NCI-H2107 treated with DMSO at 0.1 percent for 48 hours (cell line): ENCODE results near the gene RASL10A.

Experiments
- DNase-seq: peaks from one replicate; lab custom pipeline; 2025; ENCODE audit not compliant: unreplicated experiment; lab: John Stamatoyannopoulos, UW

RASL10A gene

DNA sequence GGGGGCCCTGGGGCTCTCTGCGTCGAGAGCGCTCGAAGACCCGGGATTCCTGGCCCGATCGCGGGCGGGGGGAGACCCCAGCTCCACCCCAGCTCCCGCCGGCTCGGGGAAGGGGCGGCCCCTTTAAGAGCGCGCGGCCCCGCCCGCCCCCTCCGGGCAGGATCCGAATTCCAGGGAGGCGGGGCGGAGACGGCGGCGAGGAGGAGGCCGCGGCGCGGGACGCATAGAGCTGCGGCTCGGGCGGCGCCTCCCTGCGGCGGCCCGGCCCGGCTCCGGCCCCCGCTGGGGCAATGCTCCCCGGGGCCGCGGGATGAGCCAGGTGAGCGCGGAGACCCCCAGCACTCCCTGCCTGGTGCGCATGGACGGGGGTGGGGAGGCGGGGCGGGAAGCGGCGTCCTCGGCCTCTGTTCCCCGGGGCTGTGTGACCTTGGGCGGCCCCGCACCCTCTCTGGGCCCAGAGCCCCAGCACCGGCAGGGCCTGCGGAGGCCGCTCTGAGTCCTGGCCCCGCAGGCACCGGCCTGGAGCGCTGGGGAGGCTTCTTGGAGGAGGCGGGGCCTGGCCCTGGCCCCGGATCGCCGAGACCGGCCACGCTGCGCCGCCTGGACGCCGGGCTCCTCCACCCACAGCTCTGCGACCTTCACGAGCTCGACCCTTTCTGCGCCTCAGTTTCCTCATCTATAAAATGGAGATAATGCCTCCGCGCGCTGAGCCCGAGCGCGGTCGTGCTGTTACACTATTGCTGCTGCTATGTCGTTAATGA is 8.5 kb downstream of the RASL10A start:
- DNase-seq: no peak

DNA sequence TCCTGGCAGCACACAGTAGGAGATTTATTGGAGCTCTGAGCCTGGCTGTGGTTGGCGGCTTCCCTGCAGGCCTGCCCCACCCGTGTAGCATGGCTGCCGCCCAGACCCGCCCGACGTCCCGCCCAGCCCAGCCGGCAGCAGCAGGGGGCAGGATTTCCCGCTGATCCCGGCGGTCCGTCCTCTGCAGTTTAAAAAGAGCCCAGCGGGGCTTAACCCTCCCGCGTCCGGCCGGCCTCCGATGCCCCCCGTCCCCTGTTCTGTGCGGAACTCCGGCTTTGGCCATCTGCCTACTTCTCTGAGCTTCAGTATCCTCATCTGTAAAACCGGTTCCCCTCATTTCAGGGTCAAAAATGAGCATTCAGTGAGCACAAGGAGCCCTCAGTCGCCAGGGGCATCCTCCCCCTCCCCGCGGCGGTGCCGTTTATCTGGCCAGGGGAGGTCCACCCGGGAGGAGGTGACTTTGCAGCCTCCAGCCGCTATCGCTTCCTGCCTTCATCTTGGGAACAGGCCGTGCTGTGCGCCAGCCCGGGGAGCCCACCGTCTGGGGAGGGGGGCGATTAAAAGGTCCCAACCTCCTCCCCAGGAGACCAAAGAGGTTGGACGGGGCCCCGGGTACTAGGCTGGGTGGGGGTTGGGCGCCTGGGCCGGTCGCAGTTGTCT is 9.2 kb downstream of the RASL10A start, which contains the start of gene GAS2L1:
TSS of gene GAS2L1 (plus strand) at position 476 of the 660 bp plus-strand sequence. CDS start 1,456 bp downstream, outside the sequence.
- no peak for DNase-seq

DNA sequence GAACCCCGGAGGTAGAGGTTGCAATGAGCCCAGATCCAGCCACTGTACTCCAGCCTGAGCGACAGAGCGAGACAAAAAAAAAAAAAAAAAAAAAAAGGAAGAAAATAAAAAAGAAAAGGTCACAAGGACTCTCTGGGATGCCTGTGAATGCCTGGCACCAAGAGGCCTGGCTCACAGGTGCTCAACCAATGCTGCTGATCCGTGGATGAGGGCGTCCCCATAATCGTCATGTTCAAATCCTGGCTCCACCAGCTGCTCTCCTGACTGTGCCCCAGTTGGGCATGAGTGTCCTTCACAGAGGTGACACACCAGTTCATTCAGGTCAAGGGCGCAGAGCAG is 9.7 kb downstream of the RASL10A start:
- DNase-seq: no peak

DNA sequence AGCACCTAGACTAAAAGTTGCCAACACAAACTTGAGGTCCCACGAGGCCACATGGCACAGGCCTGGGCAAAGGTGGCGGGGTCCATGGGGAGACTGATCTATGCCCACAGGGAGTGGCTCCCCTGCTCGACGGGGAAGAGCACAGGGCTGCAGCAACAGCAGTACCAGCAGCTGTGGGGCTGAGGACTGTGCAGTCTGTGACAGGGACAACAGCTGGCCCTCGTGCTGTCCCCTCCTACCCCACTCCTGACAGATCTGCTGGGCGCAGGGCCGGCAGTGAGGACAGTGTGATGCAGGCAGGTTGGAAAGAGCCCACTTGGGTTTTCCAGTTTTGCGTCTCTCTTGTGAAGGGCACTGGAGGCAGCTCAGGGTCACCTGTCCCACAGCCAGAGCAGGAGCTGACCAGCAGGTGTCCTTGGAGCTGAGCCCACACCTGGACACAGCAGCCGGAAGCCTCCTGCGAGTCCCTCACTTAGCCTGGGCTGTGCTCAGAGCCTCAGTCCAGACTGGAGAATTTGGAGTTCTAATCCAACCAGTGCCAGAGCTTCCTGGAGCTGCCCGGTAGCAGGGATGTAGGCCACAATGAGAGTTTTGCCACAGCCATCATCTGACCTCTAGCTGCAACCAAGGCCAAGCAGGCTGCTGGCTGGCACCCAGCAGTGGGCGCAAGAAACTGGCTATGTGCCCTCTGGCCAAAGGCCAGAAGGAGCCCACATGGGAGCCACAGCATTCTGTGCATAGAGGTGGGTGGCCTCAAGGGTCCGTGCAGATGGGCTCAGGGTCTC is 12.6 kb downstream of the RASL10A start:
- no peak for DNase-seq

- DNase-seq: no peak
Measured at GRCh38 chr22:29302402-29302680, 13.2 kb downstream of the RASL10A start.

DNA sequence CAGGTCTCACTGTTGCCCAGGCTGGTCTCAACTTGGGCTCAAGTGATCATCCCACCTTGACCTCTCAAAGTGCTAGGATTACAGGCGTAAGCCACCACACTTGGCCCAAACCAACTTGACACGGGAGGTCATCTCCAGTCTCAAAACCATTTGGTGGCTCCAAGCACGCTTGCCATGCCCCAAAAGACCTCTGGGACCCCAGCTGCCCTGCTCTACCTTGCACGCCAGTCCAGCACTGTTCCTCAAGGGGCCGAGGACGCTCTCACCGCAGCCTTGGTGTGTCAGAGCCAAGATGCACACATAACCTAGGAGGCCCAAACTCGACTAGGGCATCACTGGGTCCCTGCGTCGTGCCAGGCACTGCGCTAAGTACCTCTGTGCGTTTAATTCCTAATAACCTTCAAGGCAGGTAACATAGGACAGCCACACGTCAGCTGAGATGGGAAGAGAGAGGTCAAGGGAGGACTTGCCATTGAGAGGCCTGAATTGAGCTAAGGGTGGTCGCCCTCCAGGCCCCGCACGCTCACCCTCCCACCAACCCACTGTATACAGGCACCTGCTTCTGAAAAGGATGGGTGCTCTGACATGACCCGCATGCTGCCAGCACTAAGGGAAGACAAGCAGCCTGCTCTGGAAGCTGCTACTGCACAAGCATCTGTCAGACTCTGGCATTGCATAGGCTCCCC is 13.6 kb downstream of the RASL10A start:
- no peak for DNase-seq

DNA sequence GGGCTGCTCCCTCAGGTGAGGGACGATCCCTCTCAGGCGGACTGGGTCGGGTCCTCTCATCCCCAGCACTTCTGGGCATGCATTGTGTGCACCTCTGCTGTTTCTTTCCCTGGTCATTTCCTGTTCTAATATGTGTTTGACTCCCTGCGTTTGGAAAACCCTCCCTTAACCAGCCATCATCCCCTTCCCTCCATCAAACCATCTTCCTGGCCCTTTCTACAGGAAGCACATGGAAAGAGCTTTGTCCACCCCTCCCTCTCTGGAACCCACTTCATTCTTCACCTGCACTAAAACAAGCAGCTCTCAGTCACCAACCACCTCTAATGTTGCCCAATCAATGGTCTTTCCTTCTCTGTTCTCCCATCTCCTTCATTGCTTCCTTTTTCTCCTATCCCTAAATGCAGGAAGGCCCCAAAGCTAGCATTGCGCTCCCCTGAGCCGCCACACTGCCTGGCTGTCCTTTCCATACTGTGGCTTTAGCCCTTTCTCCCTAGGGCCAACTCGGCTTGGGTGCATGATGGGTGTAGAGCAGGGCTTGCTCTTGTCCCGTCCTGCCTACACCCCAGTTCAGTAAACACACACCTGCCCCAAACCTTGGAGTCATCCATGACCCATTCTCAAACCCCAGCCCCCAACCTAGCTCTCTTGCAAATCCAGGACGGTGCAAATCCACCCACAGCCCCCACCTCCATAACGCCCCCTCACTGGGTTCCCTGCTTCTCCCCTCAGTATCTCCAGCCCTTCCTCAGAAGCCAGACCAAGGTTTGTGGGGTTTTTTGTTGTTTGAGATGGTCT is 14.5 kb downstream of the RASL10A start:
- DNase-seq: no peak

- DNase-seq: no peak
Measured at GRCh38 chr22:29300467-29300806, 15.1 kb downstream of the RASL10A start.

- DNase-seq: no peak
Measured at GRCh38 chr22:29299136-29299900, 16.2 kb downstream of the RASL10A start.

DNA sequence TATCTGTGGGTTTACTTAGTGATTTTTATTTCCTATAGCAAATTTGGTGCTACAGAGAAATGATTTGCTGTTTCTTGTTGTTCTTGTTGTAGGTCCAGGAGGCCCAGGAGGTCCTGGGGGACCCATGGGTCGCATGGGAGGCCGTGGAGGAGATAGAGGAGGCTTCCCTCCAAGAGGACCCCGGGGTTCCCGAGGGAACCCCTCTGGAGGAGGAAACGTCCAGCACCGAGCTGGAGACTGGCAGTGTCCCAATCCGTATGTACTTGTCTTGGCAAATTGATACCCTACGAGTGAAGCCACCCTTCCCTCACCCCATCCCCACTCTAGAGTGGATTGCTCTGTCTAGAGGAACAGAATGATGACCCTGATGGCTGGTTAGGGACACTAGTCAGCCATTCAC is 16.9 kb downstream of the RASL10A start:
- no peak for DNase-seq

- DNase-seq: no peak
Measured at GRCh38 chr22:29292379-29292778, 23.1 kb downstream of the RASL10A start.

DNA sequence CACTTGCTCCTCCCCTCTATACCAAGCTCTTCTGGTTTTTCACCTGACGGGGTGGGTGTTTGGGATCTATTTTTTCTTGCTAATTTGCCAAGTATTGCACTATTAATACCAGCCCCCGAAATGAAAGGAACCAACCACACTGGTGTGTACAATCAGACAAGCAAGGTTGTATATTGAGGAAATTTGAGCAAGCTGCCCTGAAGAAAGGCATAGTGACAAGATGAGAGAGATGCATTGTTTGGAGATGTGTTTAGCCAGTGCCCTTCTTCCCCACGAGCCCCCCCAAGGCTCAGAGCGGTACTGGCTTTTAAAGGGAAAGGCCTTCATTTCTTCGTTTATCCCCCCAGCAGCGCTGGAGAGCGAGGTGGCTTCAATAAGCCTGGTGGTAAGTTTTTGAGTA is 24.3 kb downstream of the RASL10A start:
- DNase-seq: no peak

DNA sequence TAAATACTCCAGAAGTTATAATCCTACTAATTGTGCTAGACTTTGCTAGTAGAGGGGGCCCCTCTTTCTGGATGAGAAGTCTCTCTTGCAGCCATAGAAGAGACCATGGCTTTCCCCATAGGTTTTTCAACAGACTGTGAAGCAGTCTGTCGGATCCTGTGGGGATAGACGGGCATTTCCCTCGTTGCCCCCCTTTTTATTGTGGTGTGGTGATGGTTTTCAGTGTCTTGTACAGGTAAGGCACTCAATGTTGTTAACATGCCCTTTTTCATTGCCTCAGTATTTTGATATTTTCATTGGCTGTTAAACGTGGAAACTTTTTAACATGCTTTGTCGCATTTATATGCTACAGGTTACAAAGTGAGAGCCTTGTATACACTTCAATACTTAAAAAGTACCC is 25.4 kb downstream of the RASL10A start:
- DNase-seq: no peak

- DNase-seq: no peak
Measured at GRCh38 chr22:29288837-29289236, 26.7 kb downstream of the RASL10A start.

GRCh38 chr22:29284196-29284595 is 31.3 kb downstream of the RASL10A start:
- no peak for DNase-seq

GRCh38 chr22:29277927-29278326 is 37.6 kb downstream of the RASL10A start:
- no peak for DNase-seq

GRCh38 chr22:29275819-29276565 is 39.5 kb downstream of the RASL10A start:
- DNase-seq: no peak

GRCh38 chr22:29275167-29275566 is 40.3 kb downstream of the RASL10A start:
- no peak for DNase-seq

DNA sequence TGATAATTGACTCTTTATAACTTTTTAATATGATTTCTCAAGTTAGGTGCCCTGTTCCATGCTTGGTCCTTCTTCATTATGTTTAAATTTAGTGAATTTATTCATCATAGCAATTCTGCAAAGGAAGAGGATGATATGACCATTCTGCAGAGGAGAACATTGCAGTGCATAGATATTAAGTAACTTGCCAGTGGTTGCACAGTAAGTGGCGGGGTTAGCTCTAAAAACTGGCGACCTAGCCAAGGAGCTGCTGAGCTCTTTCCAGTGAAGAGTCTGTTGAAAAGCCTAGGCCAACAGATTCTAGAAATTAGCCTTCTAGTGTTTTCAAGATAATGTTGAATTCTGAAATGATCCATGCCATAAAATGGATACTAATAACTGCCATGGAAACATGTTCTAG is 42.9 kb downstream of the RASL10A start:
- no peak for DNase-seq
